ENCODE data around the gene CCDC40. TPM values are rescaled to one million over a fixed set of nuclear protein-coding genes. Genes with fewer than 3 reads are reported as not detected.

The CCDC40 gene
- total RNA-seq, 2 experiments from 2014 or later, result not detected

DNA sequence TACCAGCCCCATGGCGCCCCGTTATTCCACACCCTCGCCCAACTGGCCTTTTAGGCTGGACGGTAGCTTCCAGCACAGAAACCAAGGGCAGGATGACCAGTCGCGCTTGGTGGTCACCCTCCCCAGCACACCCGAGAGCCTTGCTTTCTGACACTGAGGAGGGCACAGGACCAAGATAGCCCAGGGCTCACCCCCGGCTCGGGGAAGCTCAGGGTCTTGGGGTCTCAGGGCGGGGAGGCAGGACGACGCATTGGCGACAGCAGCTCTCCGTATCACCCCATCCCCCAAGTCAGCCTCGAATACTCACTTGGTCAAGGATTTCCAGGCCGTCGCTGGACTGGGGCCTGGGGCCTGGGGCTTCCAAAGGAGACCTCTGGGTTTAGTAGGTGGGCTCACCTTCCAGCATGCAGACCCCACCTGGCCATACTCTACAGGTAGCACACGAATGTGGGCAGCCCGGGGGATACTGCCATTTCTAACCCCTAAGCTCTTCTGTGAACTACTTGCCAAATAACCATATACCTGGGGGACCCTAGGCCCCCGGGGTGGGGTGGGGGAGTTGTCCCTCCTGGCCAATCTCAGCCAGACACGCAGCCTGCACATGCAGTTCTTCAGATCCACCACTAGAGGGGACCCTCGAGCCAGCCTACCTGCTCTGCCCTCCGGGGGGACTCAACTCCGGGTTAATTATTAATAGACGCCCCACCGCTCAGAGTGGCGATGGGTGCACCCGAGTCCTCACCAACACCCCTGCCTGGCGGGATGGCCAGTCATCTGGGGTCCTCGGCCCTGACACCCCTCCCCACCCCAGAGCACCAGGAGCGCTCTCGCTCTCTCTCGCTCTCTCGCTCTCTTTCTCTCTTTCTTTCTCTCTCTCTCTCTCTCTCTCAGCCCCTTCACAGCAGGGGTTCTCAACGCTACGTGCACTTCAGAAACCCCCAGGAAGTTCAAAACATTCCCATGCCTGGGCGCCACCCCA, 30.8 kb upstream of the CCDC40 start:
- intact Hi-C loops (cut with micrococcal nuclease; ENCODE audit: unreplicated experiment), result no loop called here
- H3K4me3 ChIP-seq (ENCODE audit: low read depth, low read length, poor library complexity, severe bottlenecking), result no peak overlapping the region
- H3K9me3 ChIP-seq (ENCODE audit: low read length), result no peaks in the 10 kb centered on the region
- H3K4me2 ChIP-seq (ENCODE audit: low read length), result no peak overlapping the region
- TF ChIP-seq EZH2phosphoT487 (IDR thresholded peaks at IDR 0.05; ENCODE audit: borderline replicate concordance, low read depth, low read length) (no peak), CTCF (conservative IDR thresholded peaks at IDR 0.05; ENCODE audit: low read length) (peak; percentile 99)
- BruUV-seq (replicated peaks), result no TSS peak
- H3K4me1 ChIP-seq (ENCODE audit: insufficient read depth, low read length, poor library complexity, severe bottlenecking), result no peaks in the 10 kb centered on the region
- H3K79me2 ChIP-seq (ENCODE audit: insufficient read depth, low read depth, low read length), result no peaks in the 10 kb centered on the region
- POLR2A ChIA-PET, result interaction anchor here (0.6 kb wide), 1 partner anchor 21 kb away, joined by 3 read pairs; no protein-coding TSS in a partner anchor
- CTCF ChIA-PET (ENCODE audit: unreplicated experiment), result no interaction called here
- H2AFZ ChIP-seq (ENCODE audit: low read length), result no peak overlapping the region
- no peak overlapping the region for H3K27ac ChIP-seq (ENCODE audit: low read depth, low read length, poor library complexity, severe bottlenecking)
- H3K9me2 ChIP-seq (ENCODE audit: insufficient read depth, low read length), result no peaks in the 10 kb centered on the region
- H3K36me3 ChIP-seq (ENCODE audit: insufficient read depth, low read length), result no peaks in the 10 kb centered on the region
- no peaks in the 10 kb centered on the region for H4K20me1 ChIP-seq (ENCODE audit: insufficient read depth, low read length)
- DNase-seq (ENCODE audit: low spot score), result peak; percentile 72

- POLR2A ChIA-PET, result interaction anchor here (0.6 kb wide), 1 partner anchor 21 kb away, joined by 3 read pairs; no protein-coding TSS in a partner anchor
- CTCF ChIA-PET (ENCODE audit: unreplicated experiment), result no interaction called here
- Histone ChIP-seq H3K4me1 (ENCODE audit: insufficient read depth, low read length, poor library complexity, severe bottlenecking) (no peaks in the 10 kb centered on the region), H2AFZ (ENCODE audit: low read length) (no peak overlapping the region), H3K27ac (ENCODE audit: low read depth, low read length, poor library complexity, severe bottlenecking) (no peak overlapping the region), H3K79me2 (ENCODE audit: insufficient read depth, low read depth, low read length) (no peaks in the 10 kb centered on the region), H3K36me3 (ENCODE audit: insufficient read depth, low read length) (no peaks in the 10 kb centered on the region), H3K4me3 (ENCODE audit: low read depth, low read length, poor library complexity, severe bottlenecking) (no peak overlapping the region), H3K4me2 (ENCODE audit: low read length) (no peak overlapping the region), H3K9me2 (ENCODE audit: insufficient read depth, low read length) (no peaks in the 10 kb centered on the region), H3K9me3 (ENCODE audit: low read length) (no peaks in the 10 kb centered on the region), H4K20me1 (ENCODE audit: insufficient read depth, low read length) (no peaks in the 10 kb centered on the region)
- intact Hi-C loops (cut with micrococcal nuclease; ENCODE audit: unreplicated experiment), result no loop called here
- DNase-seq (ENCODE audit: low spot score), result no peak
- TF ChIP-seq CTCF (conservative IDR thresholded peaks at IDR 0.05; ENCODE audit: low read length) (no peak), EZH2phosphoT487 (IDR thresholded peaks at IDR 0.05; ENCODE audit: borderline replicate concordance, low read depth, low read length) (no peak)
- BruUV-seq (replicated peaks), result no TSS peak
These were observed 30.1 kb upstream of the CCDC40 start for GRCh38 chr17:80006339-80006720.
